DMS114 treated with DMSO at 0.1 percent for 48 hours (cell line): Measurements from ENCODE around the gene TACC2.

Experiments used
- DNase-seq: peaks from one replicate; lab custom pipeline; 2025; ENCODE audit not compliant: unreplicated experiment; lab: John Stamatoyannopoulos, UW

Gene TACC2

GRCh38 chr10:122164815-122165483 is 176.0 kb downstream of the TACC2 start:
- DNase-seq: no peak

DNA sequence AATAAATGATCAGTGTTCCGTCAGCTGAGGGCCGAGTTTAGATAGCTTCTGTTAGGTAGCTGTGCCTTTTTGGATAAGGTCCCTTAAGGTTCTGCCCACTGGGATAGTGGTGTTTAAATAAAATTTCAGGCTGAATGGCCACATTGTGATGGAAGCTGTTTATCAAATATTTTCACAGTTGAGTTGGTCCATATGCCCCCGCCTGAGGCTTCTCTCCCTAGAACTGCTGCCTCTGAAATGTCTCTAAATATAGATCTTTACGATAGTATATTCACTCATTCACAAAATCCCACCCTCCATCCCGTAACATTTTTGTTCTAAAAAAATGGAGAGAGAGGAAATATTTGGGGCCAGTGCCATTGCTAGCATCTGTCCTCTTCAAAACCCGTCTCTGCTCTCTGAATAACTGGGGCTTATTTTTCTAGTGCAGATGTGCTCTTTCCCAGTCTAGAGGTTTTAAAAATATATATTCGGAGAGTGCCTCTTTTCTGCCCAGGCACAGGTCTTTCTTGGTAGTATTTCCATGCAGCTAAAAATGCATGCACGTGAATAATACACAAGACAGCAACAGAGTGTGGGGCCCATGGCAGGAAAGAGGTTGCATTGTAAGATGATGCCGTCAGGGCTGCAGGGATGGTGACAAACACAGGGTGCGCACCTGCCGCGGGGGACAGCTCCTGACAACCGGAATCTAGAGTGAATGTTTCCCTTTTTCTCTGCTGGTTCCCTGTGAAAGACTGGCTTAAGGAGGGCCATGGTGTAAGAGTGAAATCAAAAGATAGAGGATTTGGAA is 176.7 kb downstream of the TACC2 start:
- DNase-seq: no peak

- DNase-seq: no peak
Observed at GRCh38 chr10:122168101-122168500, 179.1 kb downstream of the TACC2 start.

- no peak for DNase-seq
Observed at GRCh38 chr10:122168598-122169394, 179.8 kb downstream of the TACC2 start.

DNA sequence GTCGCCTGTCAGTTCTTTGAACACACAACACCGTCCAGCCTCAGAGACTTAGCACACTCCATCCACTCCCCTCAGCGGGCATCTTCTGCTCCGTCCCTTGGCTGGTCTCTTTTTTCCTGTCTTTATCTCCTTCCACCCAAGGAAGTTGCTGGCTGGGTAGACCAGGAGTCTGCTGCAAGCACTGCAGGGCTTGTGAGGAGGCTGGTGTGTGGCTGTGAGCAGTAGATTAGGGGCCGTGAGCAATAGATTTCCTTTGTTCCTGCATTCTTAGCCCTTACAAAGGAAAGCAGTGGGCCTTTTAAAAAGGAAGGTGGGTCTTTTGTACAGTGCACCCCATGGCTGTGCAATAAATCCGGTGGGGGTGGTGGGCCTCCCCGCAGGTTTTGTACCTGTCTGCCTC is 181.8 kb downstream of the TACC2 start:
- no peak for DNase-seq

- no peak for DNase-seq
Observed at GRCh38 chr10:122171302-122172075, 182.5 kb downstream of the TACC2 start.

DNA sequence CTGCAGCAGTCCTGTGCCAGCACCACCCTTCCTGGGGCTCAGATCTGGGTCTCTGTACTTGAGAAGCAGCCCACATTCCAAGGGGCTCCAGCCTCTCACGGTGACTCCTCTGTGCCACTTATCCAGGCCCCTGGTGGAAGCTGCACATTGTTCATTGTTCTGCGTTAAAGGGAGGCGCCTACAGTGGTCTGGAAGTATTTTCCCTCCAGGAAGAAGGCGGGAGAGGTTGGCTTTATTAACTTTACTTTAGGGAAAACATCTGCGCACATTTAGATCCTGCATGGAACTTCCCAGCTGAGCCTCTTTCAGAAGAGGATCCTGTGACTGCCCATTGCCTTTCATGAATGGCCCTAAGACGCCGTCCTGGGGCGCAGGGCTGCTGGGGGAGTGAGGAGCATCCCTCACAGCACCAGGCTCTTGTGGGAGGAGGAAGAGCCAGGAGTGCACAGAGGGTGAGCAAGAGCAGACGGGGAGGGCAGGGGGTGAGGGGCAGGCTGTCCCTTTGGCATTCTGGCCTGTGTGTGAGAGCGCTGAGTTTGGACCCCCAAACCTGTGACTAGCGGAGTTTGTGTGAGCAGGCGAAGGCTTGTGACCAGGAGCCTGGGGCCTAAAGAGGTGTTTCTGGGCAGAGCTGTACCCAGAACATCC is 183.5 kb downstream of the TACC2 start:
- DNase-seq: no peak

DNA sequence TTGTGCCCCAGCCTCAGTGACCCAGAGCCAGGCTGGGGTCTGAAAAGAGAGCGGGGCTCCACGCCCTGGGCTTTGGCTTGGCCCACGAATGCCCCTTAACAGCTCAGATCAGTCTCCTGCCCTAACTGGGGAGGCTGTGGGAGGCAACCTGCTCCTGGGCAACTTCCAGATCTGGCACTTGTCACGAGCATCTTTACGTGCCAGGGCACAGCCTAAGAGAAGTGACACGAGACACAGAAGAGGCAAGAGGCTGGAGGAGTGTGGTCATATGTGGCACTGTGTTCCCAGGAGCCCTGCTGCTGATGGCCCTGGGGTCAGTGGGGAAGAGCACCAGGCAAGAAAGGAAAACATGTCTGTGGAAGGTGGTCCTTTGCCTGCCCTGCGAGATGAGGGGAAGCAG is 184.4 kb downstream of the TACC2 start:
- DNase-seq: no peak

DNA sequence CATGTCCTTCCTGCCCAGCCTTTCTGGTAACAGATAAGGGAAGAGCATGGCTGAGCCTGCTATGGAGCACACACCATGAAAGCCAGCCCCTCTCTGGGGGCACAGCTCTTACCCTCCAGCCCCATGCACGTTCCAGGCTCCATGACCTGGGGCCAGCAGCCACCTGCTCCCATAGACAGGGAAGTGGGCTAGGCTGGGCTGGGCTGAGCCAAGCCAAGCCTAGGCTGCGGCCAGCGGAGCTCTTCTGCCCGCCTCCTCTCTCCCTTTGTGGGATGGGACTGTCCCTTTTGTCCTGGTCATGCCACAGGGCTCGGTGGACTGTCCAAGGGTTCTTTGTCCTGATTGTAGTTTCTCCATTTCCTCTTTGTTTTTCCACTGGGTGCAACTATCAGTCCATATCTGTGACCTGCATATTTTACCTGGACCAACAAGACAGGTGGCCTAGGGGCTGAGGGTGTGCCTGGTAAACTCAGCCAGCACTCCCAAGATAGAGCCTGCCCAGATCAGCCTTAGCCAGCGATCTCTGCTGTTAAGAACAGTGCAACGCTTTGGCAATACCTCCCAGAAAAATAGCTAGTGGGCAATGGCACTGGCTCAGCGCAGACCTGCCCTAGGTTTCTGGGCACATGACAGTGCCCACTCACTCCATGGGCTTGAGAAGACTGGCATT is 184.9 kb downstream of the TACC2 start:
- no peak for DNase-seq

- DNase-seq: no peak
Observed at GRCh38 chr10:122176232-122177213, 187.6 kb downstream of the TACC2 start.

- DNase-seq: no peak
Observed at GRCh38 chr10:122178655-122179054, 189.7 kb downstream of the TACC2 start.

- no peak for DNase-seq
Observed at GRCh38 chr10:122181041-122181732, 192.2 kb downstream of the TACC2 start.

GRCh38 chr10:122181876-122182275 is 192.9 kb downstream of the TACC2 start:
- DNase-seq: no peak

DNA sequence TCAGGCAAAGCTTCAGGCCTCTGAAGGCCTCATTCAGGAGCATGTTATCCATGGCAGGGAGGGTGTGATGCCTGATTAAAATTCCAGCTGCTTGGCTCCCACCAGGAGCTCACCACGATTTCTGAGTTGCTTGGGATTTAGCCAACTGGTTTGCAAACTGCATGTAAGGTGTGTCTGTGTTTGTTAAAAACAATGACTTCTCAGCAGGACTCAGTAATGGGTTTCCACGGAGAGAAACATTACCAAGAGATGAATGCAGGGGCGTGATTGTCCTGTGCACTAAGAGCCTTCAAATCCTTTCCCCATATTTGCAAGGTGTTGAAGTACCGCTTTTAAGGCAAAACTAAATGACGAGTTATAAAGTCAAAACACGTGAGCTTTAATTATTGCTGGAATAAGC is 193.3 kb downstream of the TACC2 start:
- DNase-seq: no peak

- DNase-seq: no peak
Observed at GRCh38 chr10:122184254-122184653, 195.3 kb downstream of the TACC2 start.

GRCh38 chr10:122185643-122186042 is 196.7 kb downstream of the TACC2 start:
- no peak for DNase-seq

GRCh38 chr10:122186816-122187810 is 198.2 kb downstream of the TACC2 start:
- no peak for DNase-seq
